KMS-11 (cell line): ENCODE measurements around the gene TTC28.

ENCODE experiments used
- H2AFZ ChIP-seq: fragments of 200-600 bp; sonication (generic); 2 replicates; pipeline ENCODE4 v1.6.1; 2016; ENCODE audit warnings: antibody characterized with exemption, mixed run types, low read depth
- H3K27ac ChIP-seq: fragments of 200-600 bp; sonication (generic); 2 replicates; pipeline ENCODE4 v1.6.1; 2016; ENCODE audit warnings: mild to moderate bottlenecking, mixed run types
- H3K27me3 ChIP-seq: fragments of 200-600 bp; sonication (generic); 2 replicates; pipeline ENCODE4 v1.6.1; 2017; ENCODE audit warnings: mild to moderate bottlenecking, low read depth, mixed run types, moderate library complexity; ENCODE audit not compliant: insufficient read depth
- H3K36me3 ChIP-seq: fragments of 200-600 bp; sonication (generic); 2 replicates; pipeline ENCODE4 v1.6.1; 2017; ENCODE audit warnings: mild to moderate bottlenecking, mixed run types; ENCODE audit not compliant: insufficient read depth
- H3K4me1 ChIP-seq: fragments of 200-600 bp; sonication (generic); 2 replicates; pipeline ENCODE4 v1.6.1; 2016; ENCODE audit warnings: mild to moderate bottlenecking, low read depth, mixed run types; ENCODE audit not compliant: poor library complexity, severe bottlenecking
- H3K4me2 ChIP-seq: fragments of 200-600 bp; sonication (generic); 2 replicates; pipeline ENCODE4 v1.7.0; 2016; ENCODE audit warnings: mild to moderate bottlenecking, mixed run types
- H3K4me3 ChIP-seq: fragments of 200-600 bp; sonication (generic); IDR thresholded peaks from 2 replicates; pipeline ENCODE4 v1.6.1; 2017; ENCODE audit warnings: low read depth, low read length, mixed read lengths; ENCODE audit not compliant: insufficient read depth
- H3K79me2 ChIP-seq: fragments of 200-600 bp; sonication (generic); 2 replicates; pipeline ENCODE4 v1.6.1; 2016; ENCODE audit warnings: low read depth, mixed run types; ENCODE audit not compliant: insufficient read depth
- H3K9ac ChIP-seq: fragments of 200-600 bp; sonication (generic); 2 replicates; pipeline ENCODE4 v1.6.1; 2016; ENCODE audit warnings: mild to moderate bottlenecking, mixed run types
- H4K20me1 ChIP-seq: fragments of 200-600 bp; sonication (generic); 2 replicates; pipeline ENCODE4 v1.6.1; 2016; ENCODE audit warnings: mild to moderate bottlenecking, mixed run types; ENCODE audit not compliant: insufficient read depth
- CTCF ChIP-seq: fragments of 200-600 bp; sonication (generic); conservative IDR thresholded peaks from 2 replicates; pipeline ENCODE4 v1.6.1; 2017; ENCODE audit warnings: low read depth, mild to moderate bottlenecking, antibody characterized with exemption, low read length, moderate library complexity, mixed read lengths

Gene TTC28

GRCh38 chr22:28186641-28187040, 493.0 kb downstream of the TTC28 start:
- no peaks in the 10 kb centered on the region for H4K20me1 ChIP-seq
- no peak overlapping the region for H3K27ac ChIP-seq
- H2AFZ ChIP-seq, result no peak overlapping the region
- H3K4me3 ChIP-seq, result no peak overlapping the region
- H3K36me3 ChIP-seq, result no peaks in the 10 kb centered on the region
- no peaks in the 10 kb centered on the region for H3K79me2 ChIP-seq
- no peaks in the 10 kb centered on the region for H3K4me1 ChIP-seq
- no peaks in the 10 kb centered on the region for H3K27me3 ChIP-seq
- no peak for TF ChIP-seq CTCF
- H3K9ac ChIP-seq, result no peak overlapping the region
- H3K4me2 ChIP-seq, result no peak overlapping the region

- no peak for TF ChIP-seq CTCF
- H3K4me2 ChIP-seq, result no peak overlapping the region
Measured at GRCh38 chr22:28185130-28185529, 494.5 kb downstream of the TTC28 start.

GRCh38 chr22:28183078-28183860, 496.4 kb downstream of the TTC28 start:
- no peak overlapping the region for H3K4me2 ChIP-seq
- H4K20me1 ChIP-seq, result no peaks in the 10 kb centered on the region

More at GRCh38 chr22:28185130-28185529, 494.5 kb downstream of the TTC28 start:
- H3K4me1 ChIP-seq, result no peaks in the 10 kb centered on the region
- no peaks in the 10 kb centered on the region for H3K27me3 ChIP-seq
- H4K20me1 ChIP-seq, result no peaks in the 10 kb centered on the region
- no peaks in the 10 kb centered on the region for H3K36me3 ChIP-seq
- no peaks in the 10 kb centered on the region for H3K79me2 ChIP-seq
- no peak overlapping the region for H2AFZ ChIP-seq
- H3K27ac ChIP-seq, result no peak overlapping the region
- no peak overlapping the region for H3K9ac ChIP-seq
- no peak overlapping the region for H3K4me3 ChIP-seq

GRCh38 chr22:28180804-28181731, 498.6 kb downstream of the TTC28 start:
- Histone ChIP-seq H3K79me2 (no peaks in the 10 kb centered on the region), H3K27ac (no peak overlapping the region)

More at GRCh38 chr22:28183078-28183860, 496.4 kb downstream of the TTC28 start:
- TF ChIP-seq CTCF, result no peak
- Histone ChIP-seq H3K4me1 (no peaks in the 10 kb centered on the region), H3K36me3 (no peaks in the 10 kb centered on the region), H3K9ac (no peak overlapping the region), H3K79me2 (no peaks in the 10 kb centered on the region), H2AFZ (no peak overlapping the region), H3K27me3 (no peaks in the 10 kb centered on the region), H3K4me3 (no peak overlapping the region), H3K27ac (no peak overlapping the region)

More at GRCh38 chr22:28180804-28181731, 498.6 kb downstream of the TTC28 start:
- no peak overlapping the region for H3K9ac ChIP-seq
- no peaks in the 10 kb centered on the region for H3K27me3 ChIP-seq
- H3K4me2 ChIP-seq, result no peak overlapping the region
- H3K4me3 ChIP-seq, result no peak overlapping the region
- no peak for TF ChIP-seq CTCF
- no peaks in the 10 kb centered on the region for H4K20me1 ChIP-seq
- no peak overlapping the region for H2AFZ ChIP-seq
- H3K4me1 ChIP-seq, result no peaks in the 10 kb centered on the region
- H3K36me3 ChIP-seq, result no peaks in the 10 kb centered on the region
